Upper lobe of left lung (tissue), 6 donors: Measurements from ENCODE around the gene ALPI. TPM values are rescaled to one million over a fixed set of nuclear protein-coding genes. Genes with fewer than 3 reads are reported as not detected.

Experiments
- ATAC-seq, 2 donors: fragments of 200-7000 bp; cut with Tn5 transposase; one replicate each; pipeline ENCODE4 v1.9.1; 2022; ENCODE audit warnings: mild to moderate bottlenecking in 2 of 2, moderate library complexity in 2 of 2; ENCODE audit not compliant: low FRiP score in 2 of 2
- DNase-seq, 2 donors: peaks; one replicate each; pipeline ENCODE4 v3.0.0-alpha.2; 2019 to 2020
- H3K27ac ChIP-seq, 4 donors: fragments of 200-600 bp; sonication (generic); one replicate each; pipeline ENCODE4 v1.5.1; 2016 to 2019
- H3K27me3 ChIP-seq, 4 donors: fragments of 200-600 bp; sonication (generic); one replicate each; pipeline ENCODE4 v1.5.1; 2017 to 2019
- H3K36me3 ChIP-seq, 4 donors: fragments of 200-600 bp; sonication (generic); one replicate each; pipeline ENCODE4 v1.5.1; 2016 to 2019
- H3K4me1 ChIP-seq, 4 donors: fragments of 200-600 bp; sonication (generic); one replicate each; pipeline ENCODE4 v1.5.1; 2018 to 2019
- H3K4me3 ChIP-seq, 4 donors: fragments of 200-600 bp; sonication (generic); one replicate each; pipeline ENCODE4 v1.5.1; 2017 to 2019; ENCODE audit warnings: mild to moderate bottlenecking in 2 of 4, moderate library complexity in 1 of 4
- H3K9me3 ChIP-seq, 4 donors: fragments of 200-600 bp; sonication (generic); one replicate each; pipeline ENCODE4 v1.5.1; 2018 to 2019
- EP300 ChIP-seq, 4 donors: sonication (generic); formaldehyde crosslinking; IDR thresholded peaks; one replicate each; pipeline ENCODE4 v1.5.1; 2017; ENCODE audit warnings: antibody characterized with exemption in 4 of 4, control low read depth in 2 of 4
- POLR2A ChIP-seq, 4 donors: fragments of 450-650 bp; IDR thresholded peaks; one replicate each; pipeline ENCODE4 v1.5.1; 2016 to 2017; ENCODE audit warnings: antibody characterized with exemption in 4 of 4, mild to moderate bottlenecking in 2 of 4
- POLR2AphosphoS5 ChIP-seq, 2 donors: sonication (generic); formaldehyde crosslinking; IDR thresholded peaks; one replicate each; pipeline ENCODE4 v1.5.1; 2017; ENCODE audit warnings: antibody characterized with exemption in 2 of 2
- WGBS, 2 donors: methylation state at CpG; one replicate each; pipeline ENCODE4 v1.1.5; 2017 to 2018; 5-methylcytosine and 5-hydroxymethylcytosine counted together
- total RNA-seq, 6 donors: library from RNA; depleted of rRNA in 4 of 6; stranded (reverse); fragments of >200 nt in 4 of 6; gene quantifications; one replicate each; pipeline versions ENCODE4 v1.1.0 to v1.2.1, GENCODE V29; 2016 to 2021
- TF ChIP-seq, protein P1 (sequence below), 6 experiments: fragments of 450-650 bp in 4 of 6; fragments of 200-600 bp in 2 of 6; sonication (generic) in 2 of 6; IDR thresholded peaks; one replicate each; pipeline ENCODE4 v1.5.1; 2016 to 2019; ENCODE audit warnings: antibody characterized with exemption in 6 of 6
- donor health status: DM: no; HTN: no; CAD: no; lungs with moderate emphysema.
- donor health status: DM: no; HTN: yes; CAD: no; lungs with severe emphysema.

The ALPI gene
- total RNA-seq, 6 donors from 2014 or later, result not detected

DNA sequence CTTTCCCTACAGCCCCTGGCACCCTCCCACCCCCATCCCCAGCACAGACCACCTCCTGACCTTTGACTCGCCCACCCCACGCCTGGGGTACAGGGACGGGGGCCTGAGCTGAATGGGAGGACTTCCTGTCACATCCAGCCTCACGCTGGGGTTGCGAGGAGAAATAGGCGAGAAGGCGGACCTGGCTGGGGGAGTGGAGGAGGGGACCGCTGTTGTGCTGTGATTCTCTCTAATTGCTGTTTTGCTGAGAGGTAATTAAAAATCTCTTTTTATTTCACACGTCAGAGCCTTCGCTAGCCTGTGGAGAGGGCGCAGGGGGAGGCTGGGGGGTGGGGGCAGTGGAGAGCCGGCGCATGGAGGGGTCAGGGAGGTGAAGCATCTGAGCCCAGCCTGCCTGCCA lies 41.4 kb downstream of the ALPI start:
- DNase-seq, result no peak
- Histone ChIP-seq H3K27ac (no peak overlapping the region), H3K4me3 (no peak overlapping the region), H3K9me3 (no peaks in the 10 kb centered on the region), H3K27me3 (peaks cover 0 to 8% (median under 1%) of the 10 kb centered on the region in 4 donors), H3K36me3 (no peaks in the 10 kb centered on the region), H3K4me1 (peaks cover 0 to 2% (median under 1%) of the 10 kb centered on the region in 4 donors)
- no peak for ATAC-seq
- TF ChIP-seq, protein P1, sequence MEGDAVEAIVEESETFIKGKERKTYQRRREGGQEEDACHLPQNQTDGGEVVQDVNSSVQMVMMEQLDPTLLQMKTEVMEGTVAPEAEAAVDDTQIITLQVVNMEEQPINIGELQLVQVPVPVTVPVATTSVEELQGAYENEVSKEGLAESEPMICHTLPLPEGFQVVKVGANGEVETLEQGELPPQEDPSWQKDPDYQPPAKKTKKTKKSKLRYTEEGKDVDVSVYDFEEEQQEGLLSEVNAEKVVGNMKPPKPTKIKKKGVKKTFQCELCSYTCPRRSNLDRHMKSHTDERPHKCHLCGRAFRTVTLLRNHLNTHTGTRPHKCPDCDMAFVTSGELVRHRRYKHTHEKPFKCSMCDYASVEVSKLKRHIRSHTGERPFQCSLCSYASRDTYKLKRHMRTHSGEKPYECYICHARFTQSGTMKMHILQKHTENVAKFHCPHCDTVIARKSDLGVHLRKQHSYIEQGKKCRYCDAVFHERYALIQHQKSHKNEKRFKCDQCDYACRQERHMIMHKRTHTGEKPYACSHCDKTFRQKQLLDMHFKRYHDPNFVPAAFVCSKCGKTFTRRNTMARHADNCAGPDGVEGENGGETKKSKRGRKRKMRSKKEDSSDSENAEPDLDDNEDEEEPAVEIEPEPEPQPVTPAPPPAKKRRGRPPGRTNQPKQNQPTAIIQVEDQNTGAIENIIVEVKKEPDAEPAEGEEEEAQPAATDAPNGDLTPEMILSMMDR (IDR thresholded peaks at IDR 0.05), result no peak
- TF ChIP-seq EP300 (IDR thresholded peaks at IDR 0.05) (no peak), POLR2A (IDR thresholded peaks at IDR 0.05) (no peak), POLR2AphosphoS5 (IDR thresholded peaks at IDR 0.05) (no peak)
- WGBS, 2 donors, result 54 to 73% methylated on average over 12 to 13 of the region's 13 CpGs

DNA sequence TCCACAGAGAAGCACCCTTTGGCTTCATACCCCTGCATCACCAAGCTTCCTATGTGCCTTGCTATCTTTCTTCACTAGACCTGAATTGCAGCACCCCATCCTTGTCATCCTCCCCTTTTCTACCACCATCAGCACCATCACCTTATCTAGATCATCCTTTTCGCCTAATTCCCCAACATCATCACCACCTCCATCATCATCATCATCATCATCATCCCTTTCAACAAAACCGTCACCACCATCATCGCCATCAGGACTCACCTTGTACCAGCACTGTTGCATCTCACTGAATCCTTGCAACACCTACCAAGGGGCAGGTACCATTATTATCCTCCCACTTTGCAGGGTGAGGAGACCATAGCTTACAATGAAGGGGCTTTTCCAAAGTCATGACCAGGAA lies 42.5 kb downstream of the ALPI start:
- Histone ChIP-seq H3K4me1 (peaks cover 7 to 13% (median 12%) of the 10 kb centered on the region in 4 donors), H3K27me3 (peaks cover 0 to 19% (median 7%) of the 10 kb centered on the region in 4 donors), H3K27ac (no peak overlapping the region), H3K4me3 (no peak overlapping the region), H3K36me3 (no peaks in the 10 kb centered on the region), H3K9me3 (no peaks in the 10 kb centered on the region)
- WGBS, 2 donors, result 90 to 94% methylated on average over 3 of the region's 3 CpGs
- TF ChIP-seq EP300 (IDR thresholded peaks at IDR 0.05) (no peak), POLR2AphosphoS5 (IDR thresholded peaks at IDR 0.05) (no peak), POLR2A (IDR thresholded peaks at IDR 0.05) (no peak)
- TF ChIP-seq, protein P1 (IDR thresholded peaks at IDR 0.05), result no peak
- no peak for ATAC-seq
- no peak for DNase-seq

DNA sequence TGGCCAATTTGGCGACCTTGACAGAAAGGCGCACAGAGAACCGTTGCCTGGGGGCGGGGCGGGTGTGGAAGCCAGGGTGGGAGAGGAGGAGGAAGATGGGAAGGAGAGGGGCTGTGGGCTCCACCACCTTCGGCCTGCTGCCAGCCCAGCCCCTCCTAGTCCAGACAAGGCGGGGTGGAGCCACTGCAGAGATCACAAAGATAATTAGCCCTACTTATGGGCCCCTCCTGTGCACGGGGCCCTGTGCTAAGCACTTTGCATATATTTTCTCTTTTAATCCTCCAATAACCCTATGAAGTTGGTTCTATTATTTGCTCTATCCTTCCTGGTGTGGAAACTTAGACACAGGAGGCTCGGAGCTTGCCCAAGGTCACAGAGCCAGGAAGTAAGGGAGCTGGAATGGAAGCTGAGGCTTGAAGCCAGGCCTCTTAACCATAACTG lies 45.4 kb downstream of the ALPI start:
- Histone ChIP-seq H3K27ac (no peak overlapping the region), H3K36me3 (no peaks in the 10 kb centered on the region), H3K9me3 (no peaks in the 10 kb centered on the region), H3K4me3 (no peak overlapping the region), H3K4me1 (peaks cover 8 to 18% (median 15%) of the 10 kb centered on the region in 4 donors), H3K27me3 (peaks cover 0 to 27% (median 17%) of the 10 kb centered on the region in 4 donors)
- TF ChIP-seq EP300 (IDR thresholded peaks at IDR 0.05) (no peak), POLR2A (IDR thresholded peaks at IDR 0.05) (no peak), POLR2AphosphoS5 (IDR thresholded peaks at IDR 0.05) (no peak)
- TF ChIP-seq, protein P1 (IDR thresholded peaks at IDR 0.05), result no peak
- ATAC-seq (no peak), DNase-seq (no peak)
- WGBS, 2 donors, result 68 to 78% methylated on average over 9 of the region's 9 CpGs

DNA sequence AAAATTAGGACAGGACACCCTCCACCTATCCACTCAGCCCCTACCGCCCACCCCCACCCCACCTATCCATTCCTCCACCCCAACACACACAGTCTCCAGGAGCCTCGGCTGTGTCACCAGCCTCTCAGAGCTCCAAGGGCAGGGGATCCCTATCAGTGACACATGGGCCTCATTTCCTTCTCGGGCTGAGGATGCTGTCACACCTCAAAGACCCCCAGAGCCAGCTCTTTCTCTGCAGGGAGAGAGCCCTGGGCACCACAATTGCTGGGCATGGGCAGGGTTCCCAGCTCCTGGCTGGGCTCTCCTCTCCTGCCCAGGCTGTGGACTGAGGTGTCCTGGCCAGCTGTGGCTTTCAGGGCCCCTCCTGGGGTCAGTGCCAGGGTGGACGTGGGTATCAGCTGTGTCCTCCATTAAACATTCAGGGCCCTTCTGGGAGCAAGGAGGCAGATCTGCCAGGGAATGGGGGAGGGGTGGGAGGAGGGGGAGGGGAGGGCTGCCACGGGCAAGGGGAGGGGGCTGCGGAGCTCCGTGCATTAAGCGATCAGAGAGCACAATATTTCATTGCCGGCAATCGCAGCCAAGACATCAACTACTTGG lies 45.9 kb downstream of the ALPI start:
- Histone ChIP-seq H3K9me3 (no peaks in the 10 kb centered on the region), H3K36me3 (no peaks in the 10 kb centered on the region), H3K4me3 (no peak overlapping the region), H3K27ac (no peak overlapping the region), H3K4me1 (peaks cover 8 to 18% (median 15%) of the 10 kb centered on the region in 4 donors), H3K27me3 (peaks cover 0 to 27% (median 17%) of the 10 kb centered on the region in 4 donors)
- WGBS, 2 donors, result 41 to 44% methylated on average over 8 to 10 of the region's 10 CpGs
- ATAC-seq (no peak), DNase-seq (no peak)
- TF ChIP-seq POLR2A (IDR thresholded peaks at IDR 0.05) (no peak), POLR2AphosphoS5 (IDR thresholded peaks at IDR 0.05) (no peak), EP300 (IDR thresholded peaks at IDR 0.05) (no peak)
- TF ChIP-seq, protein P1 (IDR thresholded peaks at IDR 0.05), result no peak

DNA sequence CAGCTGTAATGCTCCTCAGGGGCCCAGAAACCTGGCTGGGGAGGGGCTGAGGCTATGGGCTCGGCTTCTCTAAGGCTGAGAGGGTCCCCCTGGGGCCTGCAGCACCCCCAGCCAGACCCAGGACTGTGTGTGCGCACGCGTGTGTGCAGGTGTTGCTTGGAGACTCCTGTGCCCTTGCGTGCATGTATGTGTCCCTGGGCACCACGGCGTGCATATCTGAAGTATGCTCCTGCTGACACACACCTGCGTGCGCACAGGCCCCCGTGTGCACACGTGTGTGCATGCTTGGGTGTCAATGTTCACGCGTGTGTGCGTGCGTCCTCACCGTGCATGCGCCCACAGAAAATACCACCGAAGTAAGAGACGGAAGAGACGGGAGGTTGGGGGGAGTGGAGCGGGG lies 46.6 kb downstream of the ALPI start:
- Histone ChIP-seq H3K9me3 (no peaks in the 10 kb centered on the region), H3K36me3 (no peaks in the 10 kb centered on the region), H3K4me1 (peaks cover 8 to 18% (median 15%) of the 10 kb centered on the region in 4 donors), H3K27ac (no peak overlapping the region), H3K27me3 (peaks cover 0 to 27% (median 17%) of the 10 kb centered on the region in 4 donors), H3K4me3 (peak overlapping the region in 2 of 4 donors; percentile 44 to 46)
- no peak for DNase-seq
- no peak for ATAC-seq
- WGBS, 2 donors, result 13 to 28% methylated on average over 8 to 17 of the region's 21 CpGs
- TF ChIP-seq POLR2A (IDR thresholded peaks at IDR 0.05) (no peak), POLR2AphosphoS5 (IDR thresholded peaks at IDR 0.05) (no peak), EP300 (IDR thresholded peaks at IDR 0.05) (no peak)
- TF ChIP-seq, protein P1 (IDR thresholded peaks at IDR 0.05), result no peak
